Naive thymus-derived CD4-positive, alpha-beta T cell (primary cell): ENCODE results near the gene CEP78. TPM values are rescaled to one million over a fixed set of nuclear protein-coding genes. Genes with fewer than 3 reads are reported as not detected.

Experiments used
- ATAC-seq: fragments of 150-1000 bp; cut with Tn5 transposase; 2 replicates; pipeline ENCODE4 v1.10.0; 2021; ENCODE audit warnings: mild to moderate bottlenecking, moderate library complexity
- CTCF ChIA-PET: fragments of 350-600 bp; sonication (Branson Sonifier 250); formaldehyde crosslinking; loops from one replicate; lab custom pipeline; 2021; ENCODE audit warnings: antibody characterized with exemption; lab: Charles Lee
- POLR2A ChIA-PET: fragments of 350-600 bp; sonication (Branson Sonifier 250); formaldehyde crosslinking; loops from one replicate; lab custom pipeline; 2021; ENCODE audit warnings: antibody characterized with exemption, inconsistent platforms; lab: Charles Lee
- DNase-seq, 9 donors: peaks; one replicate each; pipeline versions ENCODE4 v3.0.0 to v3.0.0-alpha.2; 2020 to 2022; ENCODE audit warnings: mixed read lengths in 1 of 9
- H3K27ac ChIP-seq: one replicate; pipeline ENCODE4 v1.7.0; 2013; ENCODE audit warnings: mild to moderate bottlenecking, low read depth, low read length, moderate library complexity
- H3K27me3 ChIP-seq, 2 donors: one replicate each; pipeline ENCODE4 v1.7.0; 2013; ENCODE audit warnings: low read length in 2 of 2, mild to moderate bottlenecking in 2 of 2, moderate library complexity in 2 of 2; ENCODE audit not compliant: control insufficient read depth in 2 of 2, insufficient read depth in 2 of 2
- H3K36me3 ChIP-seq, 3 experiments: 1 replicate in 2 of 3; 2 replicates in 1 of 3; pipeline ENCODE4 v1.7.0; 2013; ENCODE audit warnings: low read length in 3 of 3, mild to moderate bottlenecking in 3 of 3, moderate library complexity in 1 of 3; ENCODE audit not compliant: insufficient read depth in 3 of 3, control insufficient read depth in 2 of 3
- H3K4me1 ChIP-seq, 2 donors: one replicate each; pipeline ENCODE4 v1.7.0; 2013; ENCODE audit warnings: low read length in 2 of 2, mild to moderate bottlenecking in 2 of 2, moderate library complexity in 1 of 2; ENCODE audit not compliant: control insufficient read depth in 2 of 2, insufficient read depth in 2 of 2
- H3K4me3 ChIP-seq: 2 replicates; pipeline ENCODE4 v1.7.0; 2013; ENCODE audit warnings: mild to moderate bottlenecking, low read length
- H3K9me3 ChIP-seq, 3 experiments: 1 replicate in 2 of 3; 2 replicates in 1 of 3; pipeline ENCODE4 v1.7.0; 2013; ENCODE audit warnings: low read length in 3 of 3; ENCODE audit not compliant: control insufficient read depth in 2 of 3
- H3K27ac Mint-ChIP-seq, 9 donors: one replicate each; pipeline ENCODE4 v1.8.0; 2020 to 2022; ENCODE audit warnings: mixed read lengths in 9 of 9, mild to moderate bottlenecking in 8 of 9, moderate library complexity in 5 of 9, inconsistent platforms in 2 of 9
- H3K27me3 Mint-ChIP-seq, 5 donors: one replicate each; pipeline ENCODE4 v1.8.0; 2021 to 2022; ENCODE audit warnings: mixed read lengths in 5 of 5, mild to moderate bottlenecking in 1 of 5
- H3K36me3 Mint-ChIP-seq, 5 donors: one replicate each; pipeline ENCODE4 v1.8.0; 2020 to 2022; ENCODE audit warnings: mixed read lengths in 5 of 5, mild to moderate bottlenecking in 3 of 5, inconsistent platforms in 1 of 5
- H3K4me1 Mint-ChIP-seq, 7 donors: one replicate each; pipeline ENCODE4 v1.8.0; 2020 to 2022; ENCODE audit warnings: mixed read lengths in 7 of 7, mild to moderate bottlenecking in 3 of 7, inconsistent platforms in 1 of 7
- H3K4me3 Mint-ChIP-seq, 10 donors: one replicate each; pipeline ENCODE4 v1.8.0; 2020 to 2022; ENCODE audit warnings: mild to moderate bottlenecking in 10 of 10, mixed read lengths in 10 of 10, moderate library complexity in 6 of 10, inconsistent platforms in 2 of 10
- H3K9me3 Mint-ChIP-seq, 11 donors: one replicate each; pipeline ENCODE4 v1.8.0; 2020 to 2022; ENCODE audit warnings: mixed read lengths in 11 of 11, mild to moderate bottlenecking in 4 of 11, inconsistent platforms in 1 of 11, moderate library complexity in 1 of 11
- intact Hi-C, 2 donors: fragments of 100-400 bp; cut with micrococcal nuclease; formaldehyde crosslinking; loops; one replicate each; pipeline ENCODE4 v1.15.1; 2023
- polyA plus RNA-seq, 2 donors: library from polyadenylated mRNA; unstranded; fragments of 300-500 nt; fragmentation: Illumina TruSeq; gene quantifications; one replicate each; pipeline ENCODE4 v1.2.3, GENCODE V29; 2021
- total RNA-seq, 6 experiments: library from RNA in 5 of 6; stranded (reverse) in 5 of 6; gene quantifications; 1 replicate in 5 of 6; 2 replicates in 1 of 6; pipeline ENCODE4 v1.2.3 and lab custom pipeline; 2021 to 2026

The CEP78 gene
- total and polyA plus RNA-seq, 7 experiments from 2014 or later: 10.9 to 34.8 (median 23.1) TPM

GRCh38 chr9:78325343-78325742, 89.5 kb downstream of the CEP78 start:
- CTCF ChIA-PET: no interaction called here
- no peak for ATAC-seq
- DNase-seq: peak in 2 of 9 donors; percentile 2 to 7

GRCh38 chr9:78325846-78326360, 90.0 kb downstream of the CEP78 start:
- H3K27me3 Mint-ChIP-seq: no peaks in the 10 kb centered on the region
- peaks cover 0 to 2% (median 0%) of the 10 kb centered on the region in 11 donors for H3K9me3 Mint-ChIP-seq
- no peaks in the 10 kb centered on the region for H3K27me3 ChIP-seq
- peak overlapping the region in 1 of 10 donors; percentile 60 for H3K4me3 Mint-ChIP-seq
- ATAC-seq (no peak), DNase-seq (no peak)
- H3K36me3 Mint-ChIP-seq: peaks cover 12 to 50% (median 46%) of the 10 kb centered on the region in 5 donors
- H3K27ac Mint-ChIP-seq: peak overlapping the region in 2 of 9 donors; percentile 20 to 81
- intact Hi-C loops: no loop called here
- POLR2A ChIA-PET: no interaction called here
- H3K27ac ChIP-seq: no peak overlapping the region
- H3K4me1 Mint-ChIP-seq: peaks cover 0 to 14% (median 12%) of the 10 kb centered on the region in 7 donors
- H3K36me3 ChIP-seq: no peaks in the 10 kb centered on the region
- H3K4me3 ChIP-seq: no peak overlapping the region
- CTCF ChIA-PET: no interaction called here
- no peaks in the 10 kb centered on the region for H3K9me3 ChIP-seq
- no peaks in the 10 kb centered on the region for H3K4me1 ChIP-seq

More at GRCh38 chr9:78325343-78325742, 89.5 kb downstream of the CEP78 start:
- POLR2A ChIA-PET: no interaction called here
- peak overlapping the region in 1 of 10 donors; percentile 60 for H3K4me3 Mint-ChIP-seq
- H3K36me3 Mint-ChIP-seq: peaks cover 16 to 49% (median 48%) of the 10 kb centered on the region in 5 donors
- Histone ChIP-seq H3K4me1 (no peaks in the 10 kb centered on the region), H3K27ac (no peak overlapping the region), H3K36me3 (no peaks in the 10 kb centered on the region), H3K9me3 (no peaks in the 10 kb centered on the region), H3K4me3 (no peak overlapping the region), H3K27me3 (no peaks in the 10 kb centered on the region)
- H3K9me3 Mint-ChIP-seq: peaks cover 0 to 2% (median 0%) of the 10 kb centered on the region in 11 donors
- peak overlapping the region in 3 of 9 donors; percentile 34 to 81 (median 36) for H3K27ac Mint-ChIP-seq
- peaks cover 0 to 14% (median 12%) of the 10 kb centered on the region in 7 donors for H3K4me1 Mint-ChIP-seq
- intact Hi-C loops: no loop called here
- no peaks in the 10 kb centered on the region for H3K27me3 Mint-ChIP-seq

GRCh38 chr9:78326564-78326963, 90.7 kb downstream of the CEP78 start:
- Histone ChIP-seq H3K27me3 (no peaks in the 10 kb centered on the region), H3K4me1 (no peaks in the 10 kb centered on the region), H3K4me3 (no peak overlapping the region), H3K27ac (no peak overlapping the region), H3K36me3 (no peaks in the 10 kb centered on the region), H3K9me3 (no peaks in the 10 kb centered on the region)
- Mint-ChIP-seq H3K4me1 (peaks cover 0 to 14% (median 12%) of the 10 kb centered on the region in 7 donors), H3K36me3 (peaks cover 13 to 50% (median 46%) of the 10 kb centered on the region in 5 donors), H3K4me3 (no peak overlapping the region), H3K27me3 (no peaks in the 10 kb centered on the region), H3K9me3 (peaks cover 0 to 2% (median 0%) of the 10 kb centered on the region in 11 donors), H3K27ac (no peak overlapping the region)
- CTCF ChIA-PET: interaction anchor here (0.7 kb wide), 1 partner anchor 11 kb away, joined by 3 read pairs; no protein-coding TSS in a partner anchor
- intact Hi-C loops: no loop called here
- ATAC-seq: no peak
- DNase-seq: no peak
- POLR2A ChIA-PET: no interaction called here

Other genes with a start within 250 kb of the CEP78 start
- gene GNAQ, start 204.3 kb upstream of the CEP78 start, total RNA-seq: 10 to 100 TPM; 37.7 to 60.6 (median 47.7) TPM
- 10 to 100 TPM in 1 of 2 donors, 1 to 10 TPM in 1; 7.2 to 11.4 TPM for gene GNAQ, start 204.3 kb upstream of the CEP78 start, polyA plus RNA-seq
- 10 to 100 TPM in 2 of 5 experiments, 1 to 10 TPM in 3; 1.6 to 65.2 (median 9.5) TPM for gene PSAT1, start 61.0 kb downstream of the CEP78 start, total RNA-seq
- gene PSAT1, start 61.0 kb downstream of the CEP78 start, polyA plus RNA-seq: 10 to 100 TPM; 14.2 to 20.6 TPM